IMR-90 (cell line): ENCODE data around the gene CUTA. TPM values are rescaled to one million over a fixed set of nuclear protein-coding genes. Genes with fewer than 3 reads are reported as not detected.
A peak's percentile ranks its signal among the peaks of the same experiment; 100 is the strongest.

ENCODE experiments used
- ATAC-seq: fragments of 200-7000 bp; cut with Tn5 transposase; 2 replicates; pipeline ENCODE4 v1.9.1; 2020; ENCODE audit warnings: low read depth, mild to moderate bottlenecking, moderate library complexity
- BruUV-seq: library from RNA; stranded (reverse); fragments of 400-500 nt; replicated peaks from 2 replicates; lab custom pipeline; 2021; lab: Mats Ljungman, UMichigan
- CTCF ChIA-PET: fragments of 300-600 bp; formaldehyde crosslinking; extraction: SDS; loops from one replicate; lab custom pipeline; 2021; ENCODE audit warnings: antibody characterized with exemption; lab: Yijun Ruan, JAX
- POLR2A ChIA-PET: fragments of 300-600 bp; sonication (Branson Sonifier 250); formaldehyde crosslinking; loops from one replicate; lab custom pipeline; 2022; ENCODE audit warnings: antibody characterized with exemption; ENCODE audit not compliant: unreplicated experiment; lab: Charles Lee
- DNase-seq: peaks from one replicate; pipeline ENCODE4 v3.0.0; 2013
- H2AFZ ChIP-seq: replicated peaks from 2 replicates; pipeline ENCODE3; 2013; ENCODE audit warnings: low read length, mild to moderate bottlenecking; ENCODE audit not compliant: poor library complexity
- H2AK5ac ChIP-seq: 2 replicates; pipeline ENCODE4 v1.6.1; 2013; ENCODE audit warnings: low read depth, low read length, inconsistent platforms
- H2AK9ac ChIP-seq: replicated peaks from 2 replicates; pipeline ENCODE3; 2013; ENCODE audit warnings: mild to moderate bottlenecking, low read depth, low read length, moderate library complexity; ENCODE audit not compliant: poor library complexity
- H2BK120ac ChIP-seq: 2 replicates; pipeline ENCODE4 v1.6.1; 2013; ENCODE audit warnings: low read depth, low read length, inconsistent platforms
- H2BK15ac ChIP-seq: 3 replicates; pipeline ENCODE4 v1.6.1; 2013; ENCODE audit warnings: low read depth, low read length, inconsistent platforms
- H2BK20ac ChIP-seq: 2 replicates; pipeline ENCODE4 v1.6.1; 2013; ENCODE audit warnings: low read depth, mild to moderate bottlenecking, inconsistent platforms, low read length, moderate library complexity
- H2BK5ac ChIP-seq: 2 replicates; pipeline ENCODE4 v1.6.1; 2013; ENCODE audit warnings: mild to moderate bottlenecking, low read depth, low read length, inconsistent platforms; ENCODE audit not compliant: poor library complexity, severe bottlenecking
- H3K14ac ChIP-seq: replicated peaks from 2 replicates; pipeline ENCODE4 v1.6.1; 2013; ENCODE audit warnings: low read depth, low read length, inconsistent platforms
- H3K18ac ChIP-seq: 2 replicates; pipeline ENCODE4 v1.6.1; 2013; ENCODE audit warnings: low read depth, low read length, control low read depth
- H3K23ac ChIP-seq: 2 replicates; pipeline ENCODE4 v1.6.1; 2013; ENCODE audit warnings: low read depth, low read length, inconsistent platforms
- H3K27ac ChIP-seq: 2 replicates; pipeline ENCODE4 v1.5.1; 2013; ENCODE audit warnings: mild to moderate bottlenecking, control low read depth, low read length; ENCODE audit not compliant: insufficient read depth
- H3K27me3 ChIP-seq: 2 replicates; pipeline ENCODE4 v1.6.1; 2013; ENCODE audit warnings: low read length; ENCODE audit not compliant: control insufficient read depth, insufficient read depth
- H3K36me3 ChIP-seq: 2 replicates; pipeline ENCODE4 v1.6.1; 2013; ENCODE audit warnings: low read length, mixed read lengths; ENCODE audit not compliant: control insufficient read depth, insufficient read depth
- H3K4ac ChIP-seq: 2 replicates; pipeline ENCODE4 v1.6.1; 2013; ENCODE audit warnings: low read depth, low read length, inconsistent platforms
- H3K4me1 ChIP-seq: 2 replicates; pipeline ENCODE4 v1.6.1; 2013; ENCODE audit warnings: low read length, mixed read lengths; ENCODE audit not compliant: control insufficient read depth, insufficient read depth
- H3K4me2 ChIP-seq: 2 replicates; pipeline ENCODE4 v1.6.1; 2013; ENCODE audit warnings: low read depth, mild to moderate bottlenecking, control low read depth, low read length, moderate library complexity
- H3K4me3 ChIP-seq: 2 replicates; pipeline ENCODE4 v1.5.1; 2013; ENCODE audit warnings: low read depth, mild to moderate bottlenecking, control low read depth, low read length, moderate library complexity; ENCODE audit not compliant: insufficient read depth
- H3K56ac ChIP-seq: 2 replicates; pipeline ENCODE4 v1.6.1; 2013; ENCODE audit warnings: low read length, inconsistent platforms; ENCODE audit not compliant: insufficient read depth; ENCODE audit errors: extremely low read depth
- H3K79me1 ChIP-seq, 2 experiments: 2 replicates each; pipeline ENCODE4 v1.6.1; 2013; ENCODE audit warnings: low read length in 2 of 2, inconsistent platforms in 1 of 2, low read depth in 1 of 2
- H3K9ac ChIP-seq: 2 replicates; pipeline ENCODE4 v1.6.1; 2013; ENCODE audit warnings: low read depth, low read length, control low read depth
- H3K9me1 ChIP-seq: 2 replicates; pipeline ENCODE4 v1.6.1; 2013; ENCODE audit warnings: low read length, inconsistent platforms; ENCODE audit not compliant: insufficient read depth
- H3K9me3 ChIP-seq: 2 replicates; pipeline ENCODE4 v1.6.1; 2013; ENCODE audit warnings: low read length; ENCODE audit not compliant: control insufficient read depth, insufficient read depth
- H4K20me1 ChIP-seq: 2 replicates; pipeline ENCODE4 v1.6.1; 2013; ENCODE audit warnings: low read length, inconsistent platforms; ENCODE audit not compliant: insufficient read depth
- H4K5ac ChIP-seq: 2 replicates; pipeline ENCODE4 v1.6.1; 2013; ENCODE audit warnings: mild to moderate bottlenecking, low read depth, low read length, control low read depth
- H4K8ac ChIP-seq, 2 experiments: 2 replicates each; pipeline ENCODE4 v1.6.1; 2013; ENCODE audit warnings: low read depth in 2 of 2, low read length in 2 of 2, control low read depth in 1 of 2, inconsistent platforms in 1 of 2
- H4K91ac ChIP-seq: 2 replicates; pipeline ENCODE4 v1.6.1; 2013; ENCODE audit warnings: low read depth, low read length, inconsistent platforms; ENCODE audit not compliant: insufficient read depth
- BHLHE40 ChIP-seq: fragments of 150-350 bp; IDR thresholded peaks from 2 replicates; pipeline ENCODE4 v1.6.1; 2016; ENCODE audit warnings: mild to moderate bottlenecking, low read depth, low read length
- CEBPB ChIP-seq: IDR thresholded peaks from 2 replicates; pipeline ENCODE4 v1.6.1; 2012; ENCODE audit warnings: low read depth, low read length, improper control_type of control experiment
- ELK1 ChIP-seq: fragments of 150-350 bp; IDR thresholded peaks from 2 replicates; pipeline ENCODE4 v1.6.1; 2016; ENCODE audit warnings: low read depth, mild to moderate bottlenecking, low read length, moderate library complexity, borderline replicate concordance
- MAZ ChIP-seq: IDR thresholded peaks from 2 replicates; pipeline ENCODE4 v1.6.1; 2012; ENCODE audit warnings: low read depth, mild to moderate bottlenecking, low read length, improper control_type of control experiment, moderate library complexity, borderline replicate concordance
- MXI1 ChIP-seq: IDR thresholded peaks from 2 replicates; pipeline ENCODE4 v1.6.1; 2012; ENCODE audit warnings: low read depth, mild to moderate bottlenecking, low read length, moderate library complexity, borderline replicate concordance
- NFE2L2 ChIP-seq: fragments of 150-350 bp; IDR thresholded peaks from 2 replicates; pipeline ENCODE4 v1.6.1; 2016; ENCODE audit warnings: low read depth, mild to moderate bottlenecking, low read length
- RAD21 ChIP-seq: IDR thresholded peaks from 2 replicates; pipeline ENCODE4 v1.6.1; 2012; ENCODE audit warnings: low read length, improper control_type of control experiment
- RCOR1 ChIP-seq: IDR thresholded peaks from 2 replicates; pipeline ENCODE4 v1.6.1; 2012; ENCODE audit warnings: mild to moderate bottlenecking, low read length, improper control_type of control experiment; ENCODE audit not compliant: insufficient replicate concordance
- RFX5 ChIP-seq: IDR thresholded peaks from 2 replicates; pipeline ENCODE4 v1.8.0; 2012; ENCODE audit warnings: low read depth, mild to moderate bottlenecking, low read length, moderate library complexity
- SMC3 ChIP-seq: fragments of 150-350 bp; IDR thresholded peaks from 2 replicates; pipeline ENCODE4 v1.6.1; 2016; ENCODE audit warnings: low read depth, mild to moderate bottlenecking, antibody characterized with exemption, low read length, moderate library complexity
- USF2 ChIP-seq: fragments of 150-350 bp; IDR thresholded peaks from 2 replicates; pipeline ENCODE4 v1.6.1; 2017; ENCODE audit warnings: mild to moderate bottlenecking, antibody characterized with exemption, low read length, low read depth
- WGBS, 2 experiments: methylation state at CpG; one replicate each; pipeline versions ENCODE4 v1.1.5 to v1.1.7; 2013; ENCODE audit warnings: missing lambda C conversion rate in 2 of 2; ENCODE audit not compliant: insufficient read length in 1 of 2; ENCODE audit errors: extremely low coverage in 2 of 2; 5-methylcytosine and 5-hydroxymethylcytosine counted together
- dilution Hi-C: fragments of 300-500 bp; cut with HindIII; formaldehyde crosslinking; loops from one replicate; pipeline ENCODE4 v1.14.3; 2018; ENCODE audit warnings: low sequenced_read_pairs; ENCODE audit not compliant: unreplicated experiment
- in situ Hi-C: fragments of 300-500 bp; cut with MboI; formaldehyde crosslinking; loops from 3 replicates; pipeline ENCODE4 v1.14.3; 2019; ENCODE audit warnings: low sequenced_read_pairs, inconsistent platforms, mixed read lengths
- intact Hi-C: fragments of 100-400 bp; cut with micrococcal nuclease; formaldehyde crosslinking; loops from 2 replicates; pipeline ENCODE4 v1.10.0; 2022
- polyA plus RNA-seq, 3 experiments: library from polyadenylated mRNA; depleted of rRNA; stranded (reverse); fragments of >200 nt; gene quantifications; 2 replicates each; pipeline ENCODE4 v1.2.3, GENCODE V29; 2012; ENCODE audit warnings: low replicate concordance in 1 of 3
- total RNA-seq: library from RNA; depleted of rRNA; stranded (reverse); fragments of >200 nt; gene quantifications from 2 replicates; pipeline ENCODE4 v1.2.3, GENCODE V29; 2012

Gene CUTA
- total and polyA plus RNA-seq, 2 of the 4 experiments (the other 2 are of a cell fraction) = 136 to 427 TPM

- TF ChIP-seq RCOR1 (no peak), BHLHE40 (no peak)
Measured at GRCh38 chr6:33412140-33413009, 5.5 kb downstream of the CUTA start (continued).

GRCh38 chr6:33411632-33412005 is 6.3 kb downstream of the CUTA start:
- Histone ChIP-seq H2BK120ac (no peak overlapping the region), H2AK5ac (no peak overlapping the region), H2AFZ (no peak overlapping the region), H3K4ac (peak overlapping the region; percentile 61), H2BK20ac (no peak overlapping the region), H4K5ac (no peak overlapping the region), H2BK5ac (peak overlapping the region; percentile 87), H4K91ac (no peak overlapping the region; the same call in 1 of the 2 replicates), H4K20me1 (peaks cover 12% of the 10 kb centered on the region), H3K27me3 (no peaks in the 10 kb centered on the region), H2BK15ac (no peak overlapping the region), H3K4me2 (peak overlapping the region; percentile 85), H4K8ac (no peak overlapping the region; a peak in 1 of 4 replicates), H3K9ac (peak overlapping the region; percentile 90), H3K23ac (peak overlapping the region; percentile 46), H2AK9ac (peak overlapping the region; percentile 99), H3K56ac (peak overlapping the region; percentile 57; the same call in 1 of the 2 replicates), H3K4me3 (peak overlapping the region; percentile 92), H3K18ac (no peak overlapping the region), H3K27ac (peak overlapping the region; percentile 83), H3K14ac (peak overlapping the region; percentile 15; the same call in 1 of the 2 replicates), H3K36me3 (peaks cover 39% of the 10 kb centered on the region), H3K79me1 (peaks cover 12 to 54% of the 10 kb centered on the region in 2 experiments), H3K9me3 (no peaks in the 10 kb centered on the region), H3K4me1 (peaks cover 7% of the 10 kb centered on the region), H3K9me1 (peaks cover 5% of the 10 kb centered on the region)
- intact Hi-C loops (loop anchor here (2.0 kb wide), 1 partner anchor 203 kb away; the partner anchor contains the start of gene RING1), in situ Hi-C loops (no loop called here), dilution Hi-C loops (no loop called here)
- POLR2A ChIA-PET = no interaction called here
- 17% methylated on average over 1 of the region's 6 CpGs; no CpG with 5 or more reads in 1 of the 2 experiments for WGBS, 2 experiments
- no peak for DNase-seq
- CTCF ChIA-PET = interaction anchor here (0.7 kb wide), 1 partner anchor 21 kb away, joined by 4 read pairs; no protein-coding TSS in a partner anchor
- no TSS peak for BruUV-seq
- ATAC-seq = no peak
- TF ChIP-seq RFX5 (no peak), MXI1 (no peak), MAZ (no peak), USF2 (no peak), SMC3 (no peak), CEBPB (no peak), BHLHE40 (no peak), ELK1 (no peak), NFE2L2 (no peak), RAD21 (no peak)
